ENCODE data around the gene CRYGA.

Gene CRYGA

DNA sequence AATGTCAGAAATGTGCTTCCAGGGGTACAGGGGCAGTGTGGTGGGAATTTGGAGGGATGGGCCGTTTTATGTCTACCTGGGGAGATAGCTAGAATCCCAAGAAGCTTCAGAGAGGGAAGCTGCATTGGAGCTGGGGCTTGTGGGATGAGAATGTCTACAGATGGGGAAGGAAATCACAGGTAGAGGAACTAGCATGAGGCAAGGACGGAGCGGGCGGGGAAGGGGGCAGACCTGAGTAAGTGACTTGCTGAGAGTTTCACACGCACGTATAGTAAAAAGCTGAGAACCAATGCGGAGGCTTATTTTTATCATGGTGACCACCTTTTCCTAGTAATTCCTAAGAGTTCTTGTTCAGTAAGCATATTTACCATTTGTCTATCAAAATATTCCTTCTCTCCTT lies 20.1 kb upstream of the CRYGA start:
- DNase-seq (ENCODE audit: low read depth), result no peak
- TF ChIP-seq, protein P1, sequence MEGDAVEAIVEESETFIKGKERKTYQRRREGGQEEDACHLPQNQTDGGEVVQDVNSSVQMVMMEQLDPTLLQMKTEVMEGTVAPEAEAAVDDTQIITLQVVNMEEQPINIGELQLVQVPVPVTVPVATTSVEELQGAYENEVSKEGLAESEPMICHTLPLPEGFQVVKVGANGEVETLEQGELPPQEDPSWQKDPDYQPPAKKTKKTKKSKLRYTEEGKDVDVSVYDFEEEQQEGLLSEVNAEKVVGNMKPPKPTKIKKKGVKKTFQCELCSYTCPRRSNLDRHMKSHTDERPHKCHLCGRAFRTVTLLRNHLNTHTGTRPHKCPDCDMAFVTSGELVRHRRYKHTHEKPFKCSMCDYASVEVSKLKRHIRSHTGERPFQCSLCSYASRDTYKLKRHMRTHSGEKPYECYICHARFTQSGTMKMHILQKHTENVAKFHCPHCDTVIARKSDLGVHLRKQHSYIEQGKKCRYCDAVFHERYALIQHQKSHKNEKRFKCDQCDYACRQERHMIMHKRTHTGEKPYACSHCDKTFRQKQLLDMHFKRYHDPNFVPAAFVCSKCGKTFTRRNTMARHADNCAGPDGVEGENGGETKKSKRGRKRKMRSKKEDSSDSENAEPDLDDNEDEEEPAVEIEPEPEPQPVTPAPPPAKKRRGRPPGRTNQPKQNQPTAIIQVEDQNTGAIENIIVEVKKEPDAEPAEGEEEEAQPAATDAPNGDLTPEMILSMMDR (conservative IDR thresholded peaks at IDR 0.05; ENCODE audit: low read length), result no peak
- H3K4me3 ChIP-seq (ENCODE audit: low read length), result no peak overlapping the region

DNA sequence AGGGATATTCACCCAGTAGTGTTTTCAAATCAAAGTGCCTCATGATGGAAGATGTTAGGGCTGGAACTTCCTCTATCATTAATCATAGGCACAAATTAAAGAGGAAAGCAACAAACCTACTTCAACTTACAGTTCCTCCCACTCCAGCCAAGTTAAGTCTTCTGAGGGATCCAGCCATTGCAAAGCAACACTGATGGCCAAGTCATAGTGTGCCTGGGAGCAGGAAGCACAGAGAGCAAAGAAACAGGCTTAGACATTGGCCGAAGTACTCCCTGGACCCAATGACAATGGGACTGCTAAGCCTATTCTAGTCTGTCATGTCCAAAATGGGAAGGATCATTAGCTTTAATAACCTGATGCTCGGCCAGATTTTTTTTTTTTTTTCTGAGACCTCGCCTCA lies 19.4 kb upstream of the CRYGA start:
- TF ChIP-seq, protein P1 (conservative IDR thresholded peaks at IDR 0.05; ENCODE audit: low read length), result no peak
- no peak overlapping the region for H3K4me3 ChIP-seq (ENCODE audit: low read length)
- DNase-seq (ENCODE audit: low read depth), result no peak

DNA sequence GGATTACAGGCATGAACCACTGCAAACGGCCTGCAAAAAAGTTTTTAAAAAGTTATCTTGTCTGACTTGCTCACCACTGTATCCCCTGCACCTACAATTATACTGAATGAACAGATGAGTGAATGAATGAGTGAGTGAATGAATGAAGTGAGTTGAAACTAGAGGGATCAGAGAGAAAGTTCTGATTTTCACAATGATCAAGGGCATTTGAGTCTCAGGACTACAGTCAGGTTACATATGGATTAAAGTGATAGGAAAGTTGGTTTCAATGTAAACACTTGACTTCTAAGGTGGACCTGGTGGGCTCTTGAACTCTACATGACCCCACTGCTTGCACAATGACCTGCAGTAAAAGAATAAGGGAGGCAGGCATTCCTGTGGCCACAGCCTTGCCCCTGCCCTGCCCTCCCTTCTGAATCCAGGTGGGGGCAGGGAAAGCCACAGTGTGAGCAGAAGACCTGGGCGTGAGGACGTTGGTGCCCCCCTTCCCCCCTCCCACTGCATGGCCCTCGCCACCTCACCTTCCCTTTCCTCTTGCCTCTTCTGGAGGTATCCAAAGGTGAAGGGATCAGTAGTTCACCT lies 15.7 kb upstream of the CRYGA start:
- no peak for DNase-seq (ENCODE audit: low read depth)
- TF ChIP-seq, protein P1 (conservative IDR thresholded peaks at IDR 0.05; ENCODE audit: low read length), result no peak

DNA sequence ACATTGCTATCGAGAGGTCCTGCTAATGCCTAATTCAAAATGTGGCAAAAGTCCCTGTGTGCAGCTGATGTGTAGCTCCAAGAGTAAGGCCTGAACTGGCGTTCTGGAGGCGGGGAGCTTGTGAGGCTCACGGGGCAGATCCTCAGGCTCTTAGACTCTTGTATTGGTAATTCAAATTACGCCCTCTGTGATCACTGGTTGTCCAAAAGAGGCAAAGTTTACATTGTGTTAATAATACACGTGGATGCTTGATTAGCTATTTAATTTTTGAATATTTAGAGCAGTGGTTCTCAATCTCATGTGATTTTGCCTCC lies 12.4 kb upstream of the CRYGA start:
- TF ChIP-seq, protein P1 (conservative IDR thresholded peaks at IDR 0.05; ENCODE audit: low read length), result no peak
- DNase-seq (ENCODE audit: low read depth), result no peak
- no peak overlapping the region for H3K4me3 ChIP-seq (ENCODE audit: low read length)

More for the DNA sequence above, 15.7 kb upstream of the CRYGA start:
- no peak overlapping the region for H3K4me3 ChIP-seq (ENCODE audit: low read length)

DNA sequence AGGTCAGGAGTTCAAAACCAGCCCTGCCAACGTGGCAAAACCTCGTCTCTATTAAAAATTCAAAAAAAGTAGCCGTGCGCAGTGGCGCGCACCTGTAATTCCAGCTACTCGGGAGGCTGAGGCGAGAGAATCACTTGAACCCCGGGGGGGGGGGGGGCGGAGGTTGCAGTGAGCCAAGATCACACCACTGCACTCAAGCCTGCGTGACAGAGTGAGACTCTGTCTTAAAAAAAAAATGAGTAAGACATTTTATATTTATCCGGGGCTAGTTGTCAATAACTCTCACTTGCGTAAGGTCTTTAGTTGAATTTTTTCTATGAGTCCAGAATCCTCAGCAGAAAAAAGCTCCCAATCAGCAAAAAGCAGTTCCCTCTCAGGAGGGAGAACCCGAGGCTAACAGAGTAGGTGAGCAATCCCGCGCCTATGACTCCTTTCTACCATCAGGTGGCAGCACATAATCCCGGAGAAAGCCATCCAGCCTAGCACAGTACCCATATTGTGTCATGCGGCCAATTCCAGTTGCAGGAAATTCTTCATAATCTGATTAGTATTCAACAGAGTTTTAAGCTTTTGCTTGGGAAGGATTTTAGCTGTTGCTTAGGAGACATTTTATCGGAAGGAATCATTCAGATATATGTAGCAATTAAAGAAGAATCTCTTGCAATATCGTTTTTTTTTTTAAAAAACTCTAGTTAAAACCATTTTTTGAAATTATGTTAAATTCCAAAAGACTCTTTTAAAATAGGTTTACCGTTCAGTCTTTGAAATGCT lies 11.9 kb upstream of the CRYGA start:
- peak; percentile 73 for DNase-seq (ENCODE audit: low read depth)
- TF ChIP-seq, protein P1 (conservative IDR thresholded peaks at IDR 0.05; ENCODE audit: low read length), result peak; percentile 97
- H3K4me3 ChIP-seq (ENCODE audit: low read length), result no peak overlapping the region

DNA sequence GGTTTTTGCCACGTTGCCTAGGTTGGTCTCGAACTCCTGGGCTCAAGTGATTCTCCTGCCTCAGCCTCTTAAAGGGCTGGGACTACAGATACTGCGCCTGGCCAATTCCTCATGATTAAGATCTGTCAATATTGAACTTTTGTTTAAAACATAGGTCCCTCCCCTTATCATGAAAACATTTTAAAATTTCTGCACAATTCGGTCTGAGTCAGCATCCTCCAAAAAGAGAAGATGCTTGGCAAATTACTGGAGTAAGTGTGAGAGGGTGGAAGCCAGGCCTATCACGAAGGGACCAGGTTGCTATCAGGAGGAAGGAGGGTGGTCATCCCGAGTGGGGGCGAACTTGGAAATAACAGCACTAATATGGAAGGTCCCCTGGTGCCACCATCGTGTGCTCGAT lies 10.8 kb upstream of the CRYGA start:
- H3K4me3 ChIP-seq (ENCODE audit: low read length), result no peak overlapping the region
- DNase-seq (ENCODE audit: low read depth), result no peak
- TF ChIP-seq, protein P1 (conservative IDR thresholded peaks at IDR 0.05; ENCODE audit: low read length), result no peak

DNA sequence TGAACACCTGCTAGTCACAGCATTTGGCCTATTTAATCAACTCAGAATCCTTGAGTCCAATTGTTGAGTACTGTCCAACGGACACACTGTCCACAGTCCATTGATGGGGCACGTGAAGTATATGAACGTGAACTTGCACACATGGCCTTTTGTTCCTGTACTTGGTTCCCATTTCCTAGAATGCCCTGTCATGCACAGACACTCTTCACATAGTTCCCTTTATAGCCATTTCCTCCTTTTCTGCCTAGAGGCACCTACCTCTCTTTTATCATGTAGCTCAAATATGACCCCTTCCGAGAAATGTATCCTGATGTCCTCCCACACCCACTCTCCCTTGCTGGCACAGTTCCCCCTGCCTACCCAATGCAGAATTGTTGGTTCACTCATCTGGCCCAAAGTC lies 8.7 kb upstream of the CRYGA start:
- TF ChIP-seq, protein P1 (conservative IDR thresholded peaks at IDR 0.05; ENCODE audit: low read length), result no peak
- H3K4me3 ChIP-seq (ENCODE audit: low read length), result no peak overlapping the region
- no peak for DNase-seq (ENCODE audit: low read depth)

Measured in AG10803 (cell line).